Measurements from ENCODE around the gene ALKBH2.
A peak's percentile ranks its signal among the peaks of the same experiment; 100 is the strongest.

ALKBH2 gene

DNA sequence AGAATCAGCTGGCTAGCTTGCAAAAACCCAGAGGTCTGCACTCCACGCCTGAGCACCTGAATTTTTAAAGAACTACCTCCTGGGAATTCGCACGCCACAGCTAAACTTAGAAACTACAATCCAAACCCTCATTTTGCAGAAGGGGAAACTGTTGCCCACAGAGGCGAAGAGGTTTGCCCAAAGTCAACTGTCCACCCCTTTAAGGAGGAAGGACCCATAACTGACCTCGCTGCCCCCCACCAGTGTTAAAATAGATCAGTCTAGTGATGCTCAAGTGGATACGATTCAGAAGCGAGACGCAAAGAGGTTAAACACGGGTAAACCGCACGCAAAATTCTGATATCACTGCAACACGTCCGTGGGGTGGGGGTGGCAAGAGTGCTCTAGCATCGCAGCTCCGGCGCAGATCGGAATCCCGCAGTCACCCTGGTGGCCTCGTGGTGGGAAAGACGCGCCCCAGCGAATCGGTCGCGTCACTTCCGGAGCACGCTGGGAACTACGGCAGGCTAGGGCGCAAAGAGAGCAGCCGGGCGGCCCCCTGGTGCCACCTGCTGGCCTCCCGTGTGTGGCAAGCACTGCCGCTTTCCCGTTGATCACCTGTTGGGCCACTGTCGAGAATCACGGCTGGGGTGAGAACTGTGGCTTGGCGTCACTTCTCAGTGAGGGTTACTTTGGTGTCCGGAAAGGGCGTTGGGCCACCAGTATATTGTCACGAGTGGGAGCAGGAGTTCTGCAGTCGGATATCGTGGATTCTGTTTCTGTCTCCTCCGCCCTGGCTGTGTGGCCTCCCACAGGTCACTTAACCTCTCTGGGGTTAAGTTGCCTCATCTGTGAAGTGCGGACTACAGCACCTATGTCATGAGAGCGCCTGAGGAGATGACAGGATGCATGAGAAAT lies at the start of gene ALKBH2:
TSS of gene ALKBH2 (minus strand) at position 451 of the 897 bp plus-strand sequence. CDS start 686 bp downstream, outside the sequence.
- H4K20me1 ChIP-seq (ENCODE audit: control insufficient read depth, insufficient read depth, low read depth, low read length): peaks cover 1% of the 10 kb centered on the region; the same call in 1 of the 2 replicates
- H3K36me3 ChIP-seq (ENCODE audit: control insufficient read depth, low read length): peaks cover 43% of the 10 kb centered on the region
- no peak for TF ChIP-seq EZH2phosphoT487 (IDR thresholded peaks at IDR 0.05; ENCODE audit: borderline replicate concordance, low read length)
- TF ChIP-seq, protein P1, sequence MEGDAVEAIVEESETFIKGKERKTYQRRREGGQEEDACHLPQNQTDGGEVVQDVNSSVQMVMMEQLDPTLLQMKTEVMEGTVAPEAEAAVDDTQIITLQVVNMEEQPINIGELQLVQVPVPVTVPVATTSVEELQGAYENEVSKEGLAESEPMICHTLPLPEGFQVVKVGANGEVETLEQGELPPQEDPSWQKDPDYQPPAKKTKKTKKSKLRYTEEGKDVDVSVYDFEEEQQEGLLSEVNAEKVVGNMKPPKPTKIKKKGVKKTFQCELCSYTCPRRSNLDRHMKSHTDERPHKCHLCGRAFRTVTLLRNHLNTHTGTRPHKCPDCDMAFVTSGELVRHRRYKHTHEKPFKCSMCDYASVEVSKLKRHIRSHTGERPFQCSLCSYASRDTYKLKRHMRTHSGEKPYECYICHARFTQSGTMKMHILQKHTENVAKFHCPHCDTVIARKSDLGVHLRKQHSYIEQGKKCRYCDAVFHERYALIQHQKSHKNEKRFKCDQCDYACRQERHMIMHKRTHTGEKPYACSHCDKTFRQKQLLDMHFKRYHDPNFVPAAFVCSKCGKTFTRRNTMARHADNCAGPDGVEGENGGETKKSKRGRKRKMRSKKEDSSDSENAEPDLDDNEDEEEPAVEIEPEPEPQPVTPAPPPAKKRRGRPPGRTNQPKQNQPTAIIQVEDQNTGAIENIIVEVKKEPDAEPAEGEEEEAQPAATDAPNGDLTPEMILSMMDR (IDR thresholded peaks at IDR 0.05; ENCODE audit: low read depth, low read length, poor library complexity, severe bottlenecking): peak; percentile 91
- peak within 1 kb of the TSS; percentile 99 for H3K4me2 ChIP-seq (ENCODE audit: low read length)
- no peaks in the 10 kb centered on the region for H3K9me3 ChIP-seq (ENCODE audit: control insufficient read depth, insufficient read depth, low read length)
- peaks cover 44% of the 10 kb centered on the region for H3K4me1 ChIP-seq (ENCODE audit: control insufficient read depth, low read length)
- H3K4me3 ChIP-seq (ENCODE audit: low read length): peak within 1 kb of the TSS; percentile 80
- peaks cover 7% of the 10 kb centered on the region; the same call in 1 of the 2 replicates for H3F3A ChIP-seq (ENCODE audit: control insufficient read depth, insufficient read depth)
- no peaks in the 10 kb centered on the region for H3K9me2 ChIP-seq (replicated peaks; ENCODE audit: control insufficient read depth, low read length)
- H3K27ac ChIP-seq (ENCODE audit: low read depth, low read length): peak within 1 kb of the TSS; percentile 55
- no peaks in the 10 kb centered on the region for H3K27me3 ChIP-seq (ENCODE audit: control insufficient read depth, low read length)
- H3K79me2 ChIP-seq (ENCODE audit: control insufficient read depth, low read length): peaks cover 44% of the 10 kb centered on the region

DNA sequence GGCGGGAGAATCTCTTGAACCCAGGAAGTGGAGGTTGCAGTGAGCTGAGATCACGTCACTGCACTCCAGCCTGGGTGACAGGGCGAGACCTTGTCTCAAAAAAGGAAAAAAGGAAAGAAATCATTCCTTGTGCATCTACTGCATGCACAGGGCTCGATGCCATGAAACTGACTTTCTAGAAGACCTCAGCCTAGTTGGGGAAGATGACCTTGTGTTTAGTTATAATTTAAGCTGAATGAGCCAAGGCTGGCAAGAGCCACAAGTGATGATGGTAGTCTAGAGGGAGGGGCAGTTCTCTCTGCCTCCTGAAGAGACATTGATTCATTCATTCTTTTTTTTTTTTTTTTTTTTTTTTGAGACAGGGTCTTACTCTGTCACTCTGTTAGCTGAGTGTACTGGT lies 47.3 kb upstream of the ALKBH2 start:
- H3K9me2 ChIP-seq (replicated peaks; ENCODE audit: control insufficient read depth, low read length): no peaks in the 10 kb centered on the region
- peaks cover 19% of the 10 kb centered on the region for H3K27me3 ChIP-seq (ENCODE audit: control insufficient read depth, low read length)
- TF ChIP-seq, protein P1 (IDR thresholded peaks at IDR 0.05; ENCODE audit: low read depth, low read length, poor library complexity, severe bottlenecking): no peak
- no peak for TF ChIP-seq EZH2phosphoT487 (IDR thresholded peaks at IDR 0.05; ENCODE audit: borderline replicate concordance, low read length)
- no peaks in the 10 kb centered on the region for H4K20me1 ChIP-seq (ENCODE audit: control insufficient read depth, insufficient read depth, low read depth, low read length)
- no peaks in the 10 kb centered on the region for H3F3A ChIP-seq (ENCODE audit: control insufficient read depth, insufficient read depth)
- no peaks in the 10 kb centered on the region for H3K4me1 ChIP-seq (ENCODE audit: control insufficient read depth, low read length)
- H3K4me3 ChIP-seq (ENCODE audit: low read length): no peak overlapping the region
- H3K36me3 ChIP-seq (ENCODE audit: control insufficient read depth, low read length): no peaks in the 10 kb centered on the region
- no peak overlapping the region for H3K4me2 ChIP-seq (ENCODE audit: low read length)
- H3K27ac ChIP-seq (ENCODE audit: low read depth, low read length): no peak overlapping the region
- H3K9me3 ChIP-seq (ENCODE audit: control insufficient read depth, insufficient read depth, low read length): peaks cover 4% of the 10 kb centered on the region; the same call in 1 of the 2 replicates
- H3K79me2 ChIP-seq (ENCODE audit: control insufficient read depth, low read length): no peaks in the 10 kb centered on the region

DNA sequence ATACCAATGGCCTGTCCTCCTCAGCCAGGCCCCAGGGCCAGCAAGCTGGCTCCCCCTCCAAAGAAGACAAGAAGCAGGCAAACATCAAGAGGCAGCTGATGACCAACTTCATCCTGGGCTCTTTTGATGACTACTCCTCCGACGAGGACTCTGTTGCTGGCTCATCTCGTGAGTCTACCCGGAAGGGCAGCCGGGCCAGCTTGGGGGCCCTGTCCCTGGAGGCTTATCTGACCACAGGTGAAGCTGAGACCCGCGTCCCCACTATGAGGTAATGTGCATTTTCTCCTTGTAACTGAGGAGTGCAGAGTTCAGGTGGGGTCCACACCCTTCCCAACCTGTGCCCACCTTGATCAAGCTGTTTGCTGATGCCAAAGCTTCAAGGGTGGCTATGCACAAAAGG lies 46.5 kb upstream of the ALKBH2 start:
- Histone ChIP-seq H3K27ac (ENCODE audit: low read depth, low read length) (no peak overlapping the region), H3K79me2 (ENCODE audit: control insufficient read depth, low read length) (no peaks in the 10 kb centered on the region), H3K4me3 (ENCODE audit: low read length) (no peak overlapping the region), H3K27me3 (ENCODE audit: control insufficient read depth, low read length) (peaks cover 19% of the 10 kb centered on the region), H3F3A (ENCODE audit: control insufficient read depth, insufficient read depth) (no peaks in the 10 kb centered on the region), H4K20me1 (ENCODE audit: control insufficient read depth, insufficient read depth, low read depth, low read length) (no peaks in the 10 kb centered on the region), H3K4me2 (ENCODE audit: low read length) (no peak overlapping the region), H3K9me2 (replicated peaks; ENCODE audit: control insufficient read depth, low read length) (no peaks in the 10 kb centered on the region), H3K4me1 (ENCODE audit: control insufficient read depth, low read length) (no peaks in the 10 kb centered on the region), H3K36me3 (ENCODE audit: control insufficient read depth, low read length) (no peaks in the 10 kb centered on the region), H3K9me3 (ENCODE audit: control insufficient read depth, insufficient read depth, low read length) (peaks cover 4% of the 10 kb centered on the region; the same call in 1 of the 2 replicates)
- no peak for TF ChIP-seq EZH2phosphoT487 (IDR thresholded peaks at IDR 0.05; ENCODE audit: borderline replicate concordance, low read length)
- TF ChIP-seq, protein P1 (IDR thresholded peaks at IDR 0.05; ENCODE audit: low read depth, low read length, poor library complexity, severe bottlenecking): no peak
